Nephron progenitor cell (in vitro differentiated cells): ENCODE results near the gene LRRC27.

Experiments
- DNase-seq: peaks from one replicate; pipeline ENCODE4 v3.0.0; 2021
- H3K27ac Mint-ChIP-seq: 2 replicates; pipeline ENCODE4 v1.8.0; 2021; ENCODE audit warnings: mild to moderate bottlenecking, moderate library complexity, mixed read lengths
- H3K27me3 Mint-ChIP-seq: 2 replicates; pipeline ENCODE4 v1.8.0; 2021; ENCODE audit warnings: mild to moderate bottlenecking, low read depth, mixed read lengths; ENCODE audit not compliant: poor library complexity
- H3K36me3 Mint-ChIP-seq: 2 replicates; pipeline ENCODE4 v1.8.0; 2021; ENCODE audit warnings: low read depth, mixed read lengths
- H3K4me1 Mint-ChIP-seq: 2 replicates; pipeline ENCODE4 v1.8.0; 2021; ENCODE audit warnings: mixed read lengths
- H3K4me3 Mint-ChIP-seq: 2 replicates; pipeline ENCODE4 v1.8.0; 2021; ENCODE audit warnings: mild to moderate bottlenecking, moderate library complexity, mixed read lengths
- H3K9me3 Mint-ChIP-seq: 2 replicates; pipeline ENCODE4 v1.8.0; 2021; ENCODE audit warnings: mild to moderate bottlenecking, moderate library complexity, mixed read lengths
- TF ChIP-seq, protein P1 (sequence below): fragments of 200-600 bp; sonication (generic); IDR thresholded peaks from 2 replicates; pipeline ENCODE4 v1.5.0; 2021; ENCODE audit warnings: antibody characterized with exemption

LRRC27 gene

DNA sequence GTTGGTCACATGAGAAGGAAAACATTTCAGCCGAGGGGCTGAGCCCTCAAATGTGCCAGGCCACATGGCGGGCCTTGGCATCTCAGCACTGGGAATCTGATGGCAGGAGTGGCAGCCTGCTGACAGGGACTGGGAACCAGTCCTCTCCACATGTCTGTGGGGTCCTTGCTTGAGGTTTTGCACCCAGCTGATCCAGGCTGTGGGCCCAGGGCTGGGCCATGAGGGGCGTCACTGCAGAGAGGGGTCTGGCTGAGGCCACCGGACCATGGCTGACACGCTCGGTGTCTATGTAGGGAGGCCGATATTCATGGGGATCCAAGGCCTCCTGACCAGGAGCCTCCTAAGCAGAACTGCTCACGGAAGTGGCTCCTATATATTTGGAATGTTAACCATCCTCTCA, 34.0 kb downstream of the LRRC27 start:
- Mint-ChIP-seq H3K9me3 (peaks cover 10% of the 10 kb centered on the region), H3K27me3 (peaks cover 7% of the 10 kb centered on the region), H3K36me3 (peaks cover 50% of the 10 kb centered on the region), H3K27ac (no peak overlapping the region), H3K4me3 (no peak overlapping the region), H3K4me1 (peaks cover 5% of the 10 kb centered on the region)
- no peak for DNase-seq
- TF ChIP-seq, protein P1, sequence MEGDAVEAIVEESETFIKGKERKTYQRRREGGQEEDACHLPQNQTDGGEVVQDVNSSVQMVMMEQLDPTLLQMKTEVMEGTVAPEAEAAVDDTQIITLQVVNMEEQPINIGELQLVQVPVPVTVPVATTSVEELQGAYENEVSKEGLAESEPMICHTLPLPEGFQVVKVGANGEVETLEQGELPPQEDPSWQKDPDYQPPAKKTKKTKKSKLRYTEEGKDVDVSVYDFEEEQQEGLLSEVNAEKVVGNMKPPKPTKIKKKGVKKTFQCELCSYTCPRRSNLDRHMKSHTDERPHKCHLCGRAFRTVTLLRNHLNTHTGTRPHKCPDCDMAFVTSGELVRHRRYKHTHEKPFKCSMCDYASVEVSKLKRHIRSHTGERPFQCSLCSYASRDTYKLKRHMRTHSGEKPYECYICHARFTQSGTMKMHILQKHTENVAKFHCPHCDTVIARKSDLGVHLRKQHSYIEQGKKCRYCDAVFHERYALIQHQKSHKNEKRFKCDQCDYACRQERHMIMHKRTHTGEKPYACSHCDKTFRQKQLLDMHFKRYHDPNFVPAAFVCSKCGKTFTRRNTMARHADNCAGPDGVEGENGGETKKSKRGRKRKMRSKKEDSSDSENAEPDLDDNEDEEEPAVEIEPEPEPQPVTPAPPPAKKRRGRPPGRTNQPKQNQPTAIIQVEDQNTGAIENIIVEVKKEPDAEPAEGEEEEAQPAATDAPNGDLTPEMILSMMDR = no peak

DNA sequence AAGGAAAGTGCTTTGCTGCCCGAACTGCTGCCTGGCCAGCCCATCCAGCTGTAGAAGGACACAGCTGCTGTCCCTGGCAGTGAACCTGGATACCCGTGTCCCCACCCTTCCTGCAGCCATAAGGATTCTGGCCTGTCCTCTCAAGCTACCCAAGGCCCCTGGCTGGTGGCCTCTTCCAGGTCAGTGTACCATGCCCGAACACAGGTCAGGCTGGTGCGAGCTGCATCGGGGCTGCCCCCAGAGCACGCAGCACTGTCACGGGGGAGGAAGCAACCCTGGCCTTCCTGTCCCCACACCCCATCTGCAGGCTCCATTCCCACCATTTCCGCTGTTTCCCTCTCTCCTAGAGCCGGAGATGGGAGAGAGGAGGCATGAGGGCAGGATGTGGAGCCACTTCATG, 34.5 kb downstream of the LRRC27 start:
- TF ChIP-seq, protein P1 = no peak
- Mint-ChIP-seq H3K4me1 (peaks cover 5% of the 10 kb centered on the region), H3K36me3 (peaks cover 50% of the 10 kb centered on the region), H3K4me3 (no peak overlapping the region), H3K27me3 (peaks cover 7% of the 10 kb centered on the region), H3K9me3 (peaks cover 10% of the 10 kb centered on the region), H3K27ac (no peak overlapping the region)
- DNase-seq = no peak

DNA sequence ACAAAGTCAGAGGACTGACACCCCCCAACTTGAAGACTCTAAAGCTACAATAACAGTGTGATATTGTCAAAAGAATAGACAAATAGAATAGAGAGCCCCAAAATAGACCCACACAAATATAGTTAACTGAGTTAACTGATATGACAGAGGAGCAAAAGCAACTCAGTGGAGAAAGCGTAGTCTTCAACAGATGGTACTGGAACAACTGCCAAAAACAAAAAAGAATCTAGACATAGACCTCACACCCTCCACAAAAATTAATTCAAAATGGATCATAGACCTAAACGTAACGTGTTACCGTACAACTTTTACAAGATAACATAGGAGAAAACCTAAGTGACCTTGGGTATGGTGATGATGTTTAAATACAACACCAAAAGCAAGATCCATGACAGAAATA, 36.4 kb downstream of the LRRC27 start:
- TF ChIP-seq, protein P1 = no peak
- peaks cover 10% of the 10 kb centered on the region for H3K9me3 Mint-ChIP-seq
- peaks cover 11% of the 10 kb centered on the region for H3K4me1 Mint-ChIP-seq
- no peak for DNase-seq
- H3K4me3 Mint-ChIP-seq = no peak overlapping the region
- peaks cover 7% of the 10 kb centered on the region for H3K27me3 Mint-ChIP-seq
- H3K27ac Mint-ChIP-seq = no peak overlapping the region
- H3K36me3 Mint-ChIP-seq = peaks cover 50% of the 10 kb centered on the region

DNA sequence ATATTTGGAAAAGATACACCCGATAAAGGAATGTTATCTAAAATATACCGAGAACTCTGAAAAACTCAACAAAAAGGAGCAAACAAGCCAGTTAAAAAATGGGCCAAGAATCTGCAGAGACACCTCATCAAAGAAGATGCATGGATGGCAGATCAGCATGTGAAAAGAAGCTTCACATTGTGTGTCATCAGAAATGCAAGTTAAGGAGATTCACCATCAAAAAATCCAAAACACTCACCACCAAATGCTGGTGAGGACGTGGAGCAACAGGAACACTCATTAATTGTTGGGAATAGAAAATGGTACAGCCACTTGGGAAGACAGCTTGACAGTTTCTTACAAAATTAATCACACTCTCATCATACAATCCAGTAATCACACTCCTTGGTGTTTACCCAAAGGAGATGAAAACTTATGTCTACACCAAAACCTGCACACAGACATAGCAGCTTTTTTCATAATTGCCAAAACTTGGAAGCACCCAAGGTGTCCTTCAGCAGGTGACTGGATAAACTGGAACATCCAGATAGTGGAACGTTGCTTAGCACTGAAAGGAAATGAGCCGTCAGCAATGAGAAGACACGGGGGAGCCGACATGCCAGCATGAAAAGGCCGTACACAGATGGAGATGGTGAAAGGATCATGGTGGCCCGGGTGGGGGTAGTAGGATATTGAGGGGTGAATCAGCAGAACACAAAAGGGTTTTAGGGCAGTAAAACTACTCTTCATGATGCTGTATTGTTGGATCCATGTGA, 37.1 kb downstream of the LRRC27 start:
- no peak for DNase-seq
- peaks cover 10% of the 10 kb centered on the region for H3K9me3 Mint-ChIP-seq
- H3K4me1 Mint-ChIP-seq = peaks cover 17% of the 10 kb centered on the region
- H3K36me3 Mint-ChIP-seq = peaks cover 49% of the 10 kb centered on the region
- no peak overlapping the region for H3K4me3 Mint-ChIP-seq
- H3K27ac Mint-ChIP-seq = no peak overlapping the region
- H3K27me3 Mint-ChIP-seq = peaks cover 7% of the 10 kb centered on the region
- TF ChIP-seq, protein P1 = no peak

DNA sequence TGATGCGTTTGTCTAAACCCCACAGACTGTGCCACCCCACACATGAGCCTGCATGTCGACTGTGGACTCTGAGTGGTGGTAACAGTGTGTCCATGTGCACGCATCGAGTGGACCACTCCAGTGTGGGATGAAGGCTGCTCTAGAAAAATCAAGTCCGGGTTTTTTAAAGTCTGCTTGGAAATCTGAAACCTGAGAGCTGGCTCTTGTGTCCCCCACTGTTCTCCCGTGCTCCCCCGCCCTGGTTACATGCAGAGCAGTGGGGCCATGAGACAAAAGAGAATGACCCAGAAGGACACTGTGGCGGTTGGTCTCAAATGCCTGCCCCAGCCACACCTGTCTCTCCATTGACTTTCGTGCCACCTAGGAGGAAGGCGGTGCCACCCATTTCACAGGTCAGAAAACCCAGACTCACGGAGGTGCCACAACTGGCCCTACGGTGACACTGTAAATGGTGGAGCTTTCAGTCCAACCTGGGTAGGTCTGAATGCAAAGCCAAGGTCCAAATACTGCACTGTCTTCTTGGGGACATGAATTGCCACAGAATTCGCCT, 37.7 kb downstream of the LRRC27 start:
- Mint-ChIP-seq H3K9me3 (peaks cover 10% of the 10 kb centered on the region), H3K36me3 (peaks cover 42% of the 10 kb centered on the region), H3K27ac (no peak overlapping the region), H3K4me3 (no peak overlapping the region), H3K27me3 (peaks cover 7% of the 10 kb centered on the region), H3K4me1 (peaks cover 21% of the 10 kb centered on the region)
- DNase-seq = no peak
- TF ChIP-seq, protein P1 = no peak
